H1 (cell line): Measurements from ENCODE around the gene CACNA2D1. TPM values are rescaled to one million over a fixed set of nuclear protein-coding genes. Genes with fewer than 3 reads are reported as not detected.

Source experiments
- CTCF ChIA-PET: fragments of 300-600 bp; sonication (Branson Sonifier 250); formaldehyde crosslinking; loops from one replicate; lab custom pipeline; 2021; ENCODE audit not compliant: partially characterized antibody; lab: Charles Lee
- POLR2A ChIA-PET: fragments of 300-600 bp; sonication (Branson Sonifier 250); formaldehyde crosslinking; loops from one replicate; lab custom pipeline; 2021; ENCODE audit warnings: inconsistent platforms; ENCODE audit not compliant: partially characterized antibody; lab: Charles Lee
- DNase-seq, 2 experiments: peaks; one replicate each; pipeline versions ENCODE4 v3.0.0 to v3.0.0-alpha.2; 2010 to 2022; ENCODE audit warnings: low spot score in 2 of 2, low read depth in 1 of 2, mixed read lengths in 1 of 2
- FAIRE-seq: peaks from 2 replicates; lab custom pipeline; 2011; peaks lifted over from hg19 to GRCh38; lab: Jason Lieb, UNC
- H2AFZ ChIP-seq: 2 replicates; pipeline ENCODE4 v1.8.1; 2012; ENCODE audit warnings: low read length, inconsistent platforms
- H2AK5ac ChIP-seq: 2 replicates; pipeline ENCODE4 v1.6.1; 2013; ENCODE audit warnings: low read depth, low read length
- H2BK120ac ChIP-seq: replicated peaks from 2 replicates; pipeline ENCODE3; 2013; ENCODE audit warnings: low read depth, low read length, inconsistent platforms
- H2BK12ac ChIP-seq: 2 replicates; pipeline ENCODE4 v1.6.1; 2013; ENCODE audit warnings: low read depth, low read length
- H2BK15ac ChIP-seq: 2 replicates; pipeline ENCODE4 v1.6.1; 2013; ENCODE audit warnings: low read length
- H2BK20ac ChIP-seq: 2 replicates; pipeline ENCODE4 v1.6.1; 2013; ENCODE audit warnings: low read length
- H2BK5ac ChIP-seq: 2 replicates; pipeline ENCODE4 v1.6.1; 2013; ENCODE audit warnings: low read depth, low read length
- H3K14ac ChIP-seq: 2 replicates; pipeline ENCODE4 v1.6.1; 2013; ENCODE audit warnings: inconsistent platforms; ENCODE audit not compliant: insufficient read length
- H3K18ac ChIP-seq: 2 replicates; pipeline ENCODE4 v1.6.1; 2013; ENCODE audit warnings: low read length; ENCODE audit errors: extremely low read depth
- H3K23ac ChIP-seq: 2 replicates; pipeline ENCODE4 v1.6.1; 2013; ENCODE audit warnings: inconsistent platforms; ENCODE audit not compliant: insufficient read length
- H3K23me2 ChIP-seq: 2 replicates; pipeline ENCODE4 v1.6.1; 2013; ENCODE audit warnings: low read depth, low read length
- H3K27ac ChIP-seq: 2 replicates; pipeline ENCODE4 v1.6.1; 2011; ENCODE audit warnings: low read depth, low read length, inconsistent platforms
- H3K27me3 ChIP-seq, 4 experiments: replicated peaks in 1 of 4; 1 replicate in 1 of 4; 2 replicates in 3 of 4; pipeline versions ENCODE4 v1.6.1 to v1.8.1; 2011 to 2013; ENCODE audit warnings: low read length in 3 of 4, mild to moderate bottlenecking in 3 of 4, inconsistent platforms in 2 of 4, mixed read lengths in 2 of 4, moderate library complexity in 1 of 4; ENCODE audit not compliant: control insufficient read depth in 3 of 4, insufficient read depth in 3 of 4; ENCODE audit errors: extremely low read depth in 1 of 4
- H3K36me3 ChIP-seq, 4 experiments: 2 replicates each; pipeline versions ENCODE4 v1.6.1 to v1.8.1; 2011 to 2013; ENCODE audit warnings: mild to moderate bottlenecking in 4 of 4, low read length in 3 of 4, moderate library complexity in 2 of 4, control low read depth in 1 of 4, inconsistent platforms in 1 of 4; ENCODE audit not compliant: insufficient read depth in 4 of 4, control insufficient read depth in 2 of 4
- H3K4ac ChIP-seq: replicated peaks from 2 replicates; pipeline ENCODE3; 2013; ENCODE audit warnings: low read length, low read depth, mixed read lengths, inconsistent platforms; ENCODE audit not compliant: insufficient read length
- H3K4me1 ChIP-seq, 4 experiments: replicated peaks in 1 of 4; 1 replicate in 1 of 4; 2 replicates in 3 of 4; pipeline versions ENCODE4 v1.6.1 to v1.8.1; 2011 to 2013; ENCODE audit warnings: low read length in 3 of 4, inconsistent platforms in 2 of 4, mixed read lengths in 1 of 4; ENCODE audit not compliant: insufficient read depth in 4 of 4, control insufficient read depth in 3 of 4
- H3K4me2 ChIP-seq, 2 experiments: 2 replicates each; pipeline versions ENCODE4 v1.6.1 to v1.8.1; 2011 to 2013; ENCODE audit warnings: low read depth in 2 of 2, low read length in 2 of 2, control low read depth in 1 of 2, inconsistent platforms in 1 of 2, mild to moderate bottlenecking in 1 of 2; ENCODE audit not compliant: insufficient read depth in 1 of 2
- H3K4me3 ChIP-seq, 4 experiments: fragments of 200-600, 300-600 bp in 1 of 4; sonication (generic), shearing (Covaris generic), sonication (Bioruptor Twin) in 1 of 4; 2 replicates each; pipeline versions ENCODE4 v1.5.1 to v1.8.1; 2011 to 2016; ENCODE audit warnings: low read length in 4 of 4, low read depth in 3 of 4, control low read depth in 2 of 4, inconsistent platforms in 2 of 4, mild to moderate bottlenecking in 2 of 4, mixed read lengths in 1 of 4, moderate library complexity in 1 of 4; ENCODE audit not compliant: insufficient read depth in 2 of 4; ENCODE audit errors: extremely low read depth in 1 of 4
- H3K56ac ChIP-seq: replicated peaks from 2 replicates; pipeline ENCODE3; 2013; ENCODE audit warnings: low read depth, mild to moderate bottlenecking, mixed read lengths, low read length, inconsistent platforms; ENCODE audit not compliant: insufficient read length
- H3K79me1 ChIP-seq: 2 replicates; pipeline ENCODE4 v1.6.1; 2013; ENCODE audit warnings: low read depth, low read length, control low read depth
- H3K79me2 ChIP-seq, 2 experiments: 2 replicates each; pipeline versions ENCODE4 v1.6.1 to v1.8.1; 2012 to 2013; ENCODE audit warnings: low read length in 2 of 2, mild to moderate bottlenecking in 2 of 2, inconsistent platforms in 1 of 2; ENCODE audit not compliant: insufficient read depth in 2 of 2, control insufficient read depth in 1 of 2
- H3K9ac ChIP-seq, 4 experiments: replicated peaks in 1 of 4; 1 replicate in 1 of 4; 2 replicates in 3 of 4; pipeline versions ENCODE4 v1.6.1 to v1.8.1; 2011 to 2013; ENCODE audit warnings: low read depth in 3 of 4, low read length in 3 of 4, control low read depth in 2 of 4, mild to moderate bottlenecking in 2 of 4, moderate library complexity in 2 of 4, inconsistent platforms in 1 of 4; ENCODE audit errors: extremely low read depth in 1 of 4
- H3K9me3 ChIP-seq, 2 experiments: 2 replicates each; pipeline versions ENCODE4 v1.6.1 to v1.8.1; 2012 to 2013; ENCODE audit warnings: mild to moderate bottlenecking in 2 of 2, moderate library complexity in 2 of 2, control low read depth in 1 of 2, inconsistent platforms in 1 of 2, low read depth in 1 of 2, low read length in 1 of 2, mixed read lengths in 1 of 2; ENCODE audit not compliant: insufficient read depth in 2 of 2
- H4K20me1 ChIP-seq, 2 experiments: replicated peaks in 1 of 2; 2 replicates each; pipeline versions ENCODE3 to v1.8.1; 2011 to 2013; ENCODE audit warnings: inconsistent platforms in 2 of 2, low read length in 2 of 2, mild to moderate bottlenecking in 1 of 2; ENCODE audit not compliant: insufficient read depth in 2 of 2, control insufficient read depth in 1 of 2
- H4K5ac ChIP-seq: 2 replicates; pipeline ENCODE4 v1.6.1; 2013; ENCODE audit warnings: low read length, low read depth, mixed read lengths, inconsistent platforms; ENCODE audit not compliant: insufficient read length
- H4K8ac ChIP-seq: 2 replicates; pipeline ENCODE4 v1.8.0; 2013; ENCODE audit warnings: mild to moderate bottlenecking, moderate library complexity, low read length, inconsistent platforms; ENCODE audit not compliant: insufficient read depth; ENCODE audit errors: extremely low read depth
- H4K91ac ChIP-seq: replicated peaks from 2 replicates; pipeline ENCODE3; 2013; ENCODE audit warnings: low read length, mixed read lengths, inconsistent platforms; ENCODE audit not compliant: insufficient read length
- CBX5 ChIP-seq: fragments of 300-800, 300-1000 bp; sonication (generic); IDR thresholded peaks from 2 replicates; pipeline ENCODE4 v1.7.1; 2016; ENCODE audit warnings: antibody characterized with exemption, low read length, low read depth
- CBX8 ChIP-seq: fragments of 300-800, 300-1000 bp; sonication (generic); IDR thresholded peaks from 2 replicates; pipeline ENCODE4 v1.7.1; 2016; ENCODE audit warnings: low read depth, low read length, borderline replicate concordance
- JUND ChIP-seq: IDR thresholded peaks from 2 replicates; pipeline ENCODE4 v1.6.1; 2011; ENCODE audit warnings: mild to moderate bottlenecking, improper control_type of control experiment, low read length
- KDM5A ChIP-seq: fragments of 200-600 bp; IDR thresholded peaks from 2 replicates; pipeline ENCODE4 v1.7.1; 2012; ENCODE audit warnings: mild to moderate bottlenecking, low read length, inconsistent platforms, mixed read lengths
- POLR2AphosphoS5 ChIP-seq: IDR thresholded peaks from 2 replicates; pipeline ENCODE4 v1.6.1; 2011; ENCODE audit warnings: low read depth, low read length
- RFX5 ChIP-seq: IDR thresholded peaks from 2 replicates; pipeline ENCODE4 v1.6.1; 2011; ENCODE audit warnings: low read depth, low read length, improper control_type of control experiment, borderline replicate concordance
- SP1 ChIP-seq: IDR thresholded peaks from 2 replicates; pipeline ENCODE4 v1.6.1; 2011; ENCODE audit warnings: low read depth, low read length
- SP2 ChIP-seq: IDR thresholded peaks from 2 replicates; pipeline ENCODE4 v1.6.1; 2012; ENCODE audit warnings: mild to moderate bottlenecking, low read length, inconsistent platforms
- TAF1 ChIP-seq: IDR thresholded peaks from 2 replicates; pipeline ENCODE4 v1.6.1; 2011; ENCODE audit warnings: mild to moderate bottlenecking, low read depth, low read length
- YY1 ChIP-seq: IDR thresholded peaks from 2 replicates; pipeline ENCODE4 v1.6.1; 2011; ENCODE audit warnings: low read depth, mild to moderate bottlenecking, low read length
- WGBS, 2 experiments: shearing (Covaris generic) in 1 of 2; methylation state at CpG; one replicate each; pipeline versions ENCODE4 v1.1.6 to v1.1.7; 2013 to 2015; ENCODE audit warnings: low lambda C conversion rate in 2 of 2, mixed read lengths in 2 of 2, inconsistent platforms in 1 of 2, low coverage in 1 of 2, missing lambda C conversion rate in 1 of 2; ENCODE audit not compliant: insufficient replicate concordance in 2 of 2, insufficient coverage in 1 of 2, insufficient read length in 1 of 2; ENCODE audit errors: extremely low coverage in 1 of 2, missing lambda C conversion rate in 1 of 2; 5-methylcytosine and 5-hydroxymethylcytosine counted together
- polyA plus RNA-seq, 7 experiments: library from polyadenylated mRNA; depleted of rRNA in 3 of 7; stranded (reverse) in 5 of 7; unstranded in 2 of 7; fragments of >200 nt in 5 of 7; fragments of 200-250 nt in 2 of 7; gene quantifications; 1 replicate in 5 of 7; 2 replicates in 1 of 7; 4 replicates in 1 of 7; pipeline versions ENCODE4 v1.2.1 to v1.2.3, GENCODE V29; 2011 to 2013; ENCODE audit warnings: missing spikeins in 2 of 7, mixed read lengths in 2 of 7
- total RNA-seq: library from RNA; stranded (reverse); fragmentation: NEBNext Ultra II Directional; extraction: Animal tissue kit (Norgen Biotek cat#: 25700); gene quantifications from 2 replicates; pipeline ENCODE4 v1.2.1, GENCODE V29; 2021

Gene CACNA2D1
- total and polyA plus RNA-seq, 2 of the 8 experiments (the other 6 are each of a cell fraction or from before 2014, with no cell fraction given): 4.3 to 27.3 TPM

DNA sequence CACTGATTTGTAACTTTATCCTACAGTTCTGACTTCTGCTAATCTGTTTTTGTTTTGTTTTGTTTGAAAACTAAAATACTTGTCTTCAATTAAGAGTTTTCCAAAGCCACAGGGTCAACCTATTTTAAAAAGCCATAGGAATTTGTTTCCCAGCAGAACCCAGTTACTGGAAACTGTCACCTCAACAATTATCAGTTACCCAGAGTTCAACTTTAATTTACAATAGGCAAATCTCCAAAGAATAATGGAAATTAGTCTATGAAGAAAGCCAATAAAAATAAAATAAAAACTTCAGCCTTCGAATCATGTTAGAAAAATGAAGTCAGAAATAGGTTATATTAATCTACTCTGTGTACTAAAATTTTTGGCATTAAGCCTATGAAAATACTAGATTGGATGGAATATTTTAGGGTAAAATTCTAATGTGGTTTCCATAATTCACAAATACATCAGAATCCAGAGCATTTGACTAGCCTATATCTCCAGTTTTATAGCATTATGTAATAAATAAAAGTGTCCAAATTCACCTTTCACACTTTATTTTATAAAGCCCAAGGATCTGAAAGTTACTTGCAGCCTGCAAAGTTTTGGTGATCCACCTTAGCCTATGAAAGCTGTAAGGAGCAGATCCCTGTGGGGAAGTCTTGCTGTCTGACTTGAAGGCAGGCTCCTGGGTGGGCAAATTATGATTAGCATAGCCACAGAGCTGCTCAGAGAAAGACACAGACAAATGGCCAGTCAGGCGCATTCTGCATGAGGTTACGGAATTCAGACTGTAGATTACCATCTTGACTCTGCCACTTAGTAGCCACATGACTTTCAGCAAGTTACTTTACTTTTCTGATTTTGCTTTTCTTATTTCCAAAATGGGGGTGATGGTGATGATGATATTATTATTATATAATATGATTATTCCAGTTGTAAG, 423.8 kb downstream of the CACNA2D1 start:
- Histone ChIP-seq H3K4me3 (no peak overlapping the region), H3K14ac (no peak overlapping the region), H2BK12ac (no peak overlapping the region), H4K8ac (no peak overlapping the region), H4K91ac (no peak overlapping the region), H2BK120ac (no peak overlapping the region), H3K4me1 (no peaks in the 10 kb centered on the region), H2BK5ac (no peak overlapping the region), H2AK5ac (no peak overlapping the region), H3K18ac (no peak overlapping the region), H2BK15ac (no peak overlapping the region), H3K4ac (no peak overlapping the region), H2AFZ (no peak overlapping the region), H2BK20ac (no peak overlapping the region), H4K20me1 (no peaks in the 10 kb centered on the region), H3K9me3 (no peaks in the 10 kb centered on the region), H3K36me3 (no peaks in the 10 kb centered on the region), H3K79me2 (no peaks in the 10 kb centered on the region), H3K79me1 (no peaks in the 10 kb centered on the region), H3K23ac (no peak overlapping the region), H3K4me2 (no peak overlapping the region), H3K56ac (no peak overlapping the region), H3K27ac (no peak overlapping the region), H3K23me2 (no peaks in the 10 kb centered on the region), H3K9ac (no peak overlapping the region), H3K27me3 (no peaks in the 10 kb centered on the region), H4K5ac (no peak overlapping the region)
- WGBS, 2 experiments: 96% methylated on average over 3 of the region's 3 CpGs; no CpG with 5 or more reads in 1 of the 2 experiments
- DNase-seq (no peak), FAIRE-seq (no peak)
- CTCF ChIA-PET: interaction anchor here (1.2 to 1.6 kb wide), 2 partner anchors 520 to 711 kb away, joined by 4 read pairs; no protein-coding TSS in a partner anchor
- POLR2A ChIA-PET: no interaction called here
- no peak for TF ChIP-seq TAF1
- TF ChIP-seq CBX5: no peak
- no peak for TF ChIP-seq CBX8
- TF ChIP-seq KDM5A: no peak
- TF ChIP-seq RFX5: no peak
- no peak for TF ChIP-seq JUND
- no peak for TF ChIP-seq YY1
- no peak for TF ChIP-seq SP2
- no peak for TF ChIP-seq SP1
- no peak for TF ChIP-seq POLR2AphosphoS5
